Body of pancreas (tissue), 4 donors: ENCODE data around the gene GCKR. TPM values are rescaled to one million over a fixed set of nuclear protein-coding genes. Genes with fewer than 3 reads are reported as not detected.

Source experiments
- ATAC-seq: fragments of 150-250 bp; one replicate; pipeline ENCODE4 v1.9.1; 2016
- DNase-seq, 4 donors: peaks; one replicate each; pipeline ENCODE4 v3.0.0-alpha.2; 2019
- H3K27ac ChIP-seq, 4 donors: fragments of 200-600 bp; sonication (generic); 1 replicate in 3 of 4; 2 replicates in 1 of 4; pipeline versions ENCODE4 v1.5.1 to v1.6.1; 2016 to 2019; ENCODE audit warnings: mild to moderate bottlenecking in 1 of 4, mixed read lengths in 1 of 4, moderate library complexity in 1 of 4
- H3K27me3 ChIP-seq, 2 donors: fragments of 200-600 bp; sonication (generic); one replicate each; pipeline ENCODE4 v1.6.0; 2016; ENCODE audit warnings: mild to moderate bottlenecking in 1 of 2
- H3K36me3 ChIP-seq, 2 donors: fragments of 200-600 bp; sonication (generic); replicated peaks in 1 of 2; 2 replicates each; pipeline ENCODE4 v1.5.1; 2016; ENCODE audit warnings: low read depth in 2 of 2; ENCODE audit not compliant: insufficient read depth in 1 of 2
- H3K4me1 ChIP-seq: fragments of 200-600 bp; sonication (generic); one replicate; pipeline ENCODE4 v1.6.0; 2016
- H3K4me3 ChIP-seq, 2 donors: fragments of 200-600 bp; sonication (generic); 1 replicate in 1 of 2; 2 replicates in 1 of 2; pipeline ENCODE4 v1.5.1; 2016 to 2019
- H3K9me3 ChIP-seq, 3 donors: fragments of 200-600 bp; sonication (generic); 1 replicate in 2 of 3; 2 replicates in 1 of 3; pipeline ENCODE4 v1.5.1; 2016
- CTCF ChIP-seq, 7 experiments: fragments of 450-650 bp in 4 of 7; fragments of 200-600 bp in 3 of 7; sonication (generic) in 3 of 7; IDR thresholded peaks; one replicate each; pipeline ENCODE4 v1.5.1; 2016 to 2019; ENCODE audit warnings: antibody characterized with exemption in 7 of 7
- POLR2A ChIP-seq, 3 donors: fragments of 450-650 bp; IDR thresholded peaks; one replicate each; pipeline ENCODE4 v1.6.1; 2016; ENCODE audit warnings: antibody characterized with exemption in 3 of 3, mild to moderate bottlenecking in 2 of 3
- WGBS, 2 donors: methylation state at CpG; one replicate each; pipeline ENCODE4 v1.1.5; 2017; 5-methylcytosine and 5-hydroxymethylcytosine counted together
- intact Hi-C: fragments of 100-400 bp; cut with DNase I; formaldehyde crosslinking; loops from one replicate; pipeline ENCODE4 v1.15.1; 2023
- total RNA-seq, 2 donors: library from RNA; depleted of rRNA; stranded (reverse); fragments of >200 nt; gene quantifications; one replicate each; pipeline ENCODE4 v1.1.0, GENCODE V29; 2016

The GCKR gene
- total RNA-seq, 2 donors from 2014 or later = 1.6 TPM; not detected in 1

- Histone ChIP-seq H3K9me3 (no peaks in the 10 kb centered on the region), H3K4me1 (peaks cover 27% of the 10 kb centered on the region), H3K27ac (peak within 1 kb of the TSS; percentile 69 to 83 (median 77)), H3K36me3 (no peaks in the 10 kb centered on the region), H3K4me3 (peak within 1 kb of the TSS; percentile 13 to 26), H3K27me3 (no peaks in the 10 kb centered on the region)
- ATAC-seq (peak; percentile 98), DNase-seq (peak; percentile 100)
- TF ChIP-seq CTCF (IDR thresholded peaks at IDR 0.05) (peak in 1 of 7 experiments; percentile 12), POLR2A (IDR thresholded peaks at IDR 0.05) (peak; percentile 57 to 94 (median 94))
- intact Hi-C loops = no loop called here
- WGBS, 2 donors = 6 to 20% methylated on average over 17 to 43 of the region's 43 CpGs
Measured at GRCh38 chr2:27489498-27490397, 6.9 kb upstream of the GCKR start, which contains the start of gene IFT172. TSS of gene IFT172 (minus strand) at chr2:27489743. CDS start at chr2:27489653, 90 bp downstream.

- Histone ChIP-seq H3K27ac (no peak overlapping the region), H3K9me3 (no peaks in the 10 kb centered on the region), H3K27me3 (no peaks in the 10 kb centered on the region), H3K4me1 (peaks cover 49% of the 10 kb centered on the region), H3K36me3 (no peaks in the 10 kb centered on the region), H3K4me3 (no peak overlapping the region)
- WGBS, 2 donors = 79 to 83% methylated on average over 4 of the region's 4 CpGs
- intact Hi-C loops = no loop called here
- DNase-seq = no peak
- no peak for TF ChIP-seq POLR2A (IDR thresholded peaks at IDR 0.05)
- no peak for TF ChIP-seq CTCF (IDR thresholded peaks at IDR 0.05)
- ATAC-seq = no peak
Measured at GRCh38 chr2:27492557-27492956, 4.1 kb upstream of the GCKR start.

- ATAC-seq (no peak), DNase-seq (no peak)
- Histone ChIP-seq H3K9me3 (no peaks in the 10 kb centered on the region), H3K27ac (peak overlapping the region; percentile 44 to 76 (median 66)), H3K4me3 (no peak overlapping the region), H3K36me3 (no peaks in the 10 kb centered on the region), H3K27me3 (no peaks in the 10 kb centered on the region), H3K4me1 (peaks cover 45% of the 10 kb centered on the region)
- WGBS, 2 donors = 82 to 83% methylated on average over 8 to 13 of the region's 13 CpGs
- TF ChIP-seq CTCF (IDR thresholded peaks at IDR 0.05) (no peak), POLR2A (IDR thresholded peaks at IDR 0.05) (no peak)
- intact Hi-C loops = no loop called here
Measured at GRCh38 chr2:27493948-27494283, 2.7 kb upstream of the GCKR start.

- no peaks in the 10 kb centered on the region for H3K27me3 ChIP-seq
- 30 to 43% methylated on average over 20 to 34 of the region's 35 CpGs for WGBS, 2 donors
- H3K27ac ChIP-seq = peak overlapping the region; percentile 44 to 76 (median 66)
- no peaks in the 10 kb centered on the region for H3K36me3 ChIP-seq
- H3K9me3 ChIP-seq = no peaks in the 10 kb centered on the region
- H3K4me1 ChIP-seq = peaks cover 40% of the 10 kb centered on the region
- peak; percentile 51 to 76 (median 65) for DNase-seq
- intact Hi-C loops = no loop called here
- peak overlapping the region in 1 of 2 donors; percentile 4 for H3K4me3 ChIP-seq
- peak; percentile 12 for ATAC-seq
- TF ChIP-seq POLR2A (IDR thresholded peaks at IDR 0.05) = peak; percentile 48 to 81 (median 77)
- TF ChIP-seq CTCF (IDR thresholded peaks at IDR 0.05) = no peak
Measured at GRCh38 chr2:27494284-27494943, 2.2 kb upstream of the GCKR start.
